ENCODE measurements around the gene ZNRF1. TPM values are rescaled to one million over a fixed set of nuclear protein-coding genes. Genes with fewer than 3 reads are reported as not detected.

ZNRF1 gene
- total and polyA plus RNA-seq, 8 donors = 8.8 to 40.1 (median 14.0) TPM

GRCh38 chr16:75130150-75130771, 131.4 kb downstream of the ZNRF1 start:
- H3K4me1 ChIP-seq = peaks cover 0 to 6% (median 0%) of the 10 kb centered on the region in 4 donors
- H3K36me3 ChIP-seq = no peaks in the 10 kb centered on the region
- peaks cover 0 to 7% (median 5%) of the 10 kb centered on the region in 4 donors for H3K9me3 ChIP-seq
- intact Hi-C loops (cut with DNase I; ENCODE audit: low total_unique reads) = no loop called here
- TF ChIP-seq EP300 (IDR thresholded peaks at IDR 0.05) = no peak
- no peak for TF ChIP-seq POLR2A (IDR thresholded peaks at IDR 0.05)
- TF ChIP-seq POLR2AphosphoS5 (IDR thresholded peaks at IDR 0.05) = no peak
- TF ChIP-seq CTCF (IDR thresholded peaks at IDR 0.05) = no peak
- no peak overlapping the region for H3K4me3 ChIP-seq
- DNase-seq = peak in 1 of 2 donors; percentile 35
- H3K27me3 ChIP-seq = no peaks in the 10 kb centered on the region
- H3K27ac ChIP-seq = no peak overlapping the region
- WGBS, 5 donors = 69 to 84% (median 81%) methylated on average over 9 of the region's 9 CpGs

- WGBS, 5 donors = 63 to 84% (median 78%) methylated on average over 7 of the region's 7 CpGs
These were observed 132.3 kb downstream of the ZNRF1 start for GRCh38 chr16:75131081-75131480.

GRCh38 chr16:75138233-75138632, 139.4 kb downstream of the ZNRF1 start:
- TF ChIP-seq POLR2A (IDR thresholded peaks at IDR 0.05) (no peak), EP300 (IDR thresholded peaks at IDR 0.05) (no peak), CTCF (IDR thresholded peaks at IDR 0.05) (no peak), POLR2AphosphoS5 (IDR thresholded peaks at IDR 0.05) (no peak)
- DNase-seq = no peak
- no peaks in the 10 kb centered on the region for H3K36me3 ChIP-seq
- no peaks in the 10 kb centered on the region for H3K4me1 ChIP-seq
- intact Hi-C loops (cut with DNase I; ENCODE audit: low total_unique reads) = no loop called here
- H3K27ac ChIP-seq = no peak overlapping the region
- H3K4me3 ChIP-seq = no peak overlapping the region
- WGBS, 5 donors = 57 to 70% (median 68%) methylated on average over 8 of the region's 8 CpGs
- H3K27me3 ChIP-seq = no peaks in the 10 kb centered on the region
- no peaks in the 10 kb centered on the region for H3K9me3 ChIP-seq

More at GRCh38 chr16:75131081-75131480, 132.3 kb downstream of the ZNRF1 start:
- peaks cover 0 to 6% (median 0%) of the 10 kb centered on the region in 4 donors for H3K4me1 ChIP-seq
- peaks cover 0 to 7% (median 5%) of the 10 kb centered on the region in 4 donors for H3K9me3 ChIP-seq
- H3K27ac ChIP-seq = no peak overlapping the region
- H3K36me3 ChIP-seq = no peaks in the 10 kb centered on the region
- H3K27me3 ChIP-seq = no peaks in the 10 kb centered on the region
- no peak overlapping the region for H3K4me3 ChIP-seq
- TF ChIP-seq CTCF (IDR thresholded peaks at IDR 0.05) (no peak), EP300 (IDR thresholded peaks at IDR 0.05) (no peak), POLR2AphosphoS5 (IDR thresholded peaks at IDR 0.05) (no peak), POLR2A (IDR thresholded peaks at IDR 0.05) (no peak)
- DNase-seq = no peak
- intact Hi-C loops (cut with DNase I; ENCODE audit: low total_unique reads) = no loop called here

- no peak for TF ChIP-seq EP300 (IDR thresholded peaks at IDR 0.05)
- TF ChIP-seq POLR2AphosphoS5 (IDR thresholded peaks at IDR 0.05) = no peak
- TF ChIP-seq POLR2A (IDR thresholded peaks at IDR 0.05) = no peak
- TF ChIP-seq CTCF (IDR thresholded peaks at IDR 0.05) = no peak
- Histone ChIP-seq H3K4me3 (no peak overlapping the region), H3K9me3 (no peaks in the 10 kb centered on the region), H3K27ac (no peak overlapping the region), H3K4me1 (no peaks in the 10 kb centered on the region), H3K27me3 (no peaks in the 10 kb centered on the region), H3K36me3 (no peaks in the 10 kb centered on the region)
- intact Hi-C loops (cut with DNase I; ENCODE audit: low total_unique reads) = no loop called here
- WGBS, 5 donors = 62 to 67% (median 64%) methylated on average over 9 of the region's 9 CpGs
- DNase-seq = peak in 1 of 2 donors; percentile 20
These were observed 139.8 kb downstream of the ZNRF1 start for GRCh38 chr16:75138636-75139035.

All from stomach (tissue), 9 donors.